GM23248 (cell line): Measurements from ENCODE around the gene GPAT3. TPM values are rescaled to one million over a fixed set of nuclear protein-coding genes. Genes with fewer than 3 reads are reported as not detected.

Source experiments
- DNase-seq: peaks from one replicate; pipeline ENCODE4 v3.0.0-alpha.2; 2015
- H2AFZ ChIP-seq: fragments of 200-600 bp; sonication (generic); 2 replicates; pipeline ENCODE4 v1.6.1; 2016; ENCODE audit warnings: antibody characterized with exemption
- H3F3A ChIP-seq: fragments of 200-600 bp; sonication (generic); 2 replicates; pipeline ENCODE4 v1.6.1; 2016; ENCODE audit warnings: mild to moderate bottlenecking, antibody characterized with exemption, mixed run types; ENCODE audit not compliant: insufficient read depth
- H3K27ac ChIP-seq: fragments of 200-600 bp; sonication (generic); 2 replicates; pipeline ENCODE4 v1.5.1; 2016; ENCODE audit warnings: mild to moderate bottlenecking
- H3K27me3 ChIP-seq: fragments of 200-600 bp; sonication (generic); replicated peaks from 2 replicates; pipeline ENCODE4 v1.6.1; 2016; ENCODE audit warnings: mild to moderate bottlenecking; ENCODE audit not compliant: insufficient read depth
- H3K36me3 ChIP-seq: fragments of 200-600 bp; sonication (generic); 2 replicates; pipeline ENCODE4 v1.6.1; 2016; ENCODE audit warnings: low read depth, mild to moderate bottlenecking
- H3K4me1 ChIP-seq: fragments of 200-600 bp; sonication (generic); 2 replicates; pipeline ENCODE4 v1.6.1; 2016; ENCODE audit warnings: mild to moderate bottlenecking; ENCODE audit not compliant: insufficient read depth
- H3K4me2 ChIP-seq: fragments of 200-600 bp; sonication (generic); one replicate; pipeline ENCODE4 v1.6.1; 2016; ENCODE audit warnings: mild to moderate bottlenecking; ENCODE audit not compliant: unreplicated experiment
- H3K4me3 ChIP-seq: fragments of 200-600 bp; sonication (generic); 2 replicates; pipeline ENCODE4 v1.5.1; 2016; ENCODE audit warnings: mild to moderate bottlenecking
- H3K79me2 ChIP-seq: fragments of 200-600 bp; sonication (generic); 2 replicates; pipeline ENCODE4 v1.6.1; 2016; ENCODE audit warnings: mild to moderate bottlenecking; ENCODE audit not compliant: insufficient read depth
- H3K9ac ChIP-seq: fragments of 200-600 bp; sonication (generic); 2 replicates; pipeline ENCODE4 v1.6.1; 2016; ENCODE audit warnings: mild to moderate bottlenecking
- H3K9me2 ChIP-seq: fragments of 200-600 bp; sonication (generic); 2 replicates; pipeline ENCODE4 v1.6.1; 2016; ENCODE audit warnings: mixed run types, mild to moderate bottlenecking, moderate library complexity; ENCODE audit not compliant: insufficient read depth
- H3K9me3 ChIP-seq: fragments of 200-600 bp; sonication (generic); one replicate; pipeline ENCODE4 v1.6.1; 2017; ENCODE audit warnings: low read depth
- H4K20me1 ChIP-seq: fragments of 200-600 bp; sonication (generic); 2 replicates; pipeline ENCODE4 v1.6.0; 2016; ENCODE audit not compliant: insufficient read depth
- EZH2 ChIP-seq: fragments of 200-600 bp; sonication (generic); IDR thresholded peaks from 2 replicates; pipeline ENCODE4 v1.6.1; 2018; ENCODE audit warnings: antibody characterized with exemption, mild to moderate bottlenecking; ENCODE audit not compliant: insufficient read depth, poor library complexity, severe bottlenecking
- EZH2phosphoT487 ChIP-seq: fragments of 200-600 bp; sonication (generic); IDR thresholded peaks from 2 replicates; pipeline ENCODE4 v1.6.1; 2018; ENCODE audit warnings: antibody characterized with exemption, moderate library complexity, mild to moderate bottlenecking, low read depth; ENCODE audit not compliant: insufficient read depth
- WGBS, 2 experiments: methylation state at CpG; one replicate each; pipeline ENCODE4 v1.1.6; 2015 to 2017; ENCODE audit warnings: low lambda C conversion rate in 2 of 2, low coverage in 1 of 2; ENCODE audit errors: missing lambda C conversion rate in 2 of 2; 5-methylcytosine and 5-hydroxymethylcytosine counted together
- in situ Hi-C: fragments of 300-500 bp; cut with MboI; formaldehyde crosslinking; loops from 2 replicates; pipeline ENCODE4 v1.15.0; 2020
- polyA plus RNA-seq: library from polyadenylated mRNA; unstranded; fragments of >200 nt; fragmentation: Nextera tagmentation; extraction: Ambion mirVana; gene quantifications from 2 replicates; pipeline ENCODE4 v1.2.1, GENCODE V29; 2016
- total RNA-seq: library from RNA; depleted of rRNA; stranded (reverse); fragments of >200 nt; shearing (Covaris generic); gene quantifications from 2 replicates; pipeline ENCODE4 v1.2.3, GENCODE V29; 2014

The GPAT3 gene
- total and polyA plus RNA-seq, 2 experiments from 2014 or later = 1.7 to 2.5 TPM

GRCh38 chr4:83610729-83611128 lies 74.8 kb downstream of the GPAT3 start:
- Histone ChIP-seq H3K9ac (no peak overlapping the region), H3K9me3 (no peaks in the 10 kb centered on the region), H3K4me3 (no peak overlapping the region), H3K4me1 (no peaks in the 10 kb centered on the region), H3K27ac (no peak overlapping the region), H3K79me2 (no peaks in the 10 kb centered on the region), H3K36me3 (no peaks in the 10 kb centered on the region), H3K4me2 (no peak overlapping the region), H3F3A (no peaks in the 10 kb centered on the region), H4K20me1 (no peaks in the 10 kb centered on the region), H2AFZ (no peak overlapping the region), H3K27me3 (no peaks in the 10 kb centered on the region), H3K9me2 (no peaks in the 10 kb centered on the region)
- in situ Hi-C loops = no loop called here
- no peak for DNase-seq
- 82 to 100% methylated on average over 1 of the region's 1 CpG for WGBS, 2 experiments
- TF ChIP-seq EZH2phosphoT487 = no peak

- Histone ChIP-seq H2AFZ (no peak overlapping the region), H3K4me1 (peaks cover 3% of the 10 kb centered on the region), H3F3A (peaks cover 3% of the 10 kb centered on the region; the same call in 1 of the 2 replicates), H3K27me3 (no peaks in the 10 kb centered on the region), H3K4me2 (no peak overlapping the region), H3K9ac (no peak overlapping the region), H3K9me3 (no peaks in the 10 kb centered on the region), H3K36me3 (no peaks in the 10 kb centered on the region), H3K27ac (no peak overlapping the region), H3K9me2 (no peaks in the 10 kb centered on the region), H3K79me2 (no peaks in the 10 kb centered on the region), H4K20me1 (no peaks in the 10 kb centered on the region), H3K4me3 (no peak overlapping the region)
- no peak for TF ChIP-seq EZH2phosphoT487
- no peak for TF ChIP-seq EZH2
- in situ Hi-C loops = no loop called here
- no peak for DNase-seq
These were observed 77.1 kb downstream of the GPAT3 start for GRCh38 chr4:83613023-83613422.

DNA sequence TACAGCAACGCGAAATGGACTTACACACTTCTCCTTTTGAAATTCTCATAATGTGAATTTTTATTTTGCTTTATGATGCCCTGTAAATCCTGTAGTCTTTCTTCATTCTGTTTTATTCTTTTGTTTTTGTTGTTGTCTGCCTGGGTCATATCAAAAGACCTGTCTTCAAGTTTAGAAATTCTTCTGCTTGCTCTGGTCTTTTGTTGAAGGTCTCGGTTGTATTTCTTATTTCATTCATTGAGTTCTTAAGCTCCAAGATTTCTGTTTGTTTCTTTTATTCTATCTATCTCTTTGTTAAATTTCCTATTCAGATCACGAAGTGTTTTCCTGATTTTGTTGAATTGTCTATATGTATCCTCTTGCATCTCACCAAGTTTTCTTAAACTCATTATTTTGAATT lies 78.1 kb downstream of the GPAT3 start:
- no peak overlapping the region for H3K4me3 ChIP-seq
- H3K4me1 ChIP-seq = peaks cover 12% of the 10 kb centered on the region
- H3K9ac ChIP-seq = no peak overlapping the region
- WGBS, 2 experiments = 58 to 64% methylated on average over 4 of the region's 4 CpGs
- H3K9me3 ChIP-seq = no peaks in the 10 kb centered on the region
- no peak for TF ChIP-seq EZH2
- TF ChIP-seq EZH2phosphoT487 = no peak
- peaks cover 10% of the 10 kb centered on the region for H3F3A ChIP-seq
- no peaks in the 10 kb centered on the region for H4K20me1 ChIP-seq
- no peak overlapping the region for H3K4me2 ChIP-seq
- no peaks in the 10 kb centered on the region for H3K79me2 ChIP-seq
- H3K36me3 ChIP-seq = no peaks in the 10 kb centered on the region
- in situ Hi-C loops = no loop called here
- H3K27ac ChIP-seq = no peak overlapping the region
- no peaks in the 10 kb centered on the region for H3K9me2 ChIP-seq
- DNase-seq = no peak
- H3K27me3 ChIP-seq = no peaks in the 10 kb centered on the region
- H2AFZ ChIP-seq = no peak overlapping the region

DNA sequence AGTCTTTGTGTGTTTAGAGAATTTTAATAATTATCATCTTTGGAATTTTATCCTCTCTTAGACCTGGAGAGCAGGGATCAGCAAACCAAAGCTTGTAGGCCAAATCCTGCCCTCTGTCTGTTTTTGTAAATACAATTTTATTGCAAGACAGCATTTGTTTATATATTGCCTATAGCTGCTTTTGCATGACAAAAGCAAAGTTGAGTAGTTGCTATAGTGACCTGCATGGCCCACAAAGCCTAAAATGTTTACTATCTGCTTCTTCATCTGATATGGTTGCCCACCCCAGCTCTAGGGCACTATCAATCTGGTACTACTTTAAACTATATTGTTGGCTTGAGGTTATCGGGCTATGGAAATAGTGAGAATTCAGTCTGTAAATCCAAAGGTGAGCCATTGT lies 80.3 kb downstream of the GPAT3 start:
- no peak overlapping the region for H2AFZ ChIP-seq
- peaks cover 19% of the 10 kb centered on the region for H3K4me1 ChIP-seq
- peaks cover 20% of the 10 kb centered on the region for H3F3A ChIP-seq
- H3K27ac ChIP-seq = no peak overlapping the region
- H3K4me3 ChIP-seq = no peak overlapping the region
- no peak for DNase-seq
- no peaks in the 10 kb centered on the region for H3K79me2 ChIP-seq
- TF ChIP-seq EZH2 = no peak
- TF ChIP-seq EZH2phosphoT487 = no peak
- no peak overlapping the region for H3K9ac ChIP-seq
- H4K20me1 ChIP-seq = no peaks in the 10 kb centered on the region
- in situ Hi-C loops = no loop called here
- WGBS, 2 experiments = 0% methylated on average over 1 of the region's 1 CpG
- no peaks in the 10 kb centered on the region for H3K9me2 ChIP-seq
- H3K36me3 ChIP-seq = no peaks in the 10 kb centered on the region
- no peaks in the 10 kb centered on the region for H3K9me3 ChIP-seq
- no peaks in the 10 kb centered on the region for H3K27me3 ChIP-seq
- H3K4me2 ChIP-seq = no peak overlapping the region

- Histone ChIP-seq H3K9me2 (no peaks in the 10 kb centered on the region), H2AFZ (no peak overlapping the region), H3K36me3 (no peaks in the 10 kb centered on the region), H3K4me2 (no peak overlapping the region), H3K4me3 (no peak overlapping the region), H3K9ac (no peak overlapping the region), H3K9me3 (no peaks in the 10 kb centered on the region), H4K20me1 (no peaks in the 10 kb centered on the region), H3F3A (peaks cover 20% of the 10 kb centered on the region), H3K27ac (no peak overlapping the region), H3K27me3 (no peaks in the 10 kb centered on the region), H3K4me1 (peaks cover 19% of the 10 kb centered on the region), H3K79me2 (no peaks in the 10 kb centered on the region)
- in situ Hi-C loops = no loop called here
- WGBS, 2 experiments = 72 to 77% methylated on average over 6 of the region's 6 CpGs
- no peak for DNase-seq
- no peak for TF ChIP-seq EZH2
- no peak for TF ChIP-seq EZH2phosphoT487
These were observed 81.6 kb downstream of the GPAT3 start for GRCh38 chr4:83617371-83618035.
